Stimulated activated CD8-positive, alpha-beta memory T cell treated with anti-CD3 and anti-CD28 coated beads, Interleukin-7, amount 100 ng/mL, for 1 hour (primary cell): Measurements from ENCODE around the gene PRKCA.

Experiments used
- DNase-seq, 2 donors: peaks; one replicate each; pipeline ENCODE4 v3.0.0-alpha.2; 2020; ENCODE audit warnings: low read depth in 2 of 2

The PRKCA gene

DNA sequence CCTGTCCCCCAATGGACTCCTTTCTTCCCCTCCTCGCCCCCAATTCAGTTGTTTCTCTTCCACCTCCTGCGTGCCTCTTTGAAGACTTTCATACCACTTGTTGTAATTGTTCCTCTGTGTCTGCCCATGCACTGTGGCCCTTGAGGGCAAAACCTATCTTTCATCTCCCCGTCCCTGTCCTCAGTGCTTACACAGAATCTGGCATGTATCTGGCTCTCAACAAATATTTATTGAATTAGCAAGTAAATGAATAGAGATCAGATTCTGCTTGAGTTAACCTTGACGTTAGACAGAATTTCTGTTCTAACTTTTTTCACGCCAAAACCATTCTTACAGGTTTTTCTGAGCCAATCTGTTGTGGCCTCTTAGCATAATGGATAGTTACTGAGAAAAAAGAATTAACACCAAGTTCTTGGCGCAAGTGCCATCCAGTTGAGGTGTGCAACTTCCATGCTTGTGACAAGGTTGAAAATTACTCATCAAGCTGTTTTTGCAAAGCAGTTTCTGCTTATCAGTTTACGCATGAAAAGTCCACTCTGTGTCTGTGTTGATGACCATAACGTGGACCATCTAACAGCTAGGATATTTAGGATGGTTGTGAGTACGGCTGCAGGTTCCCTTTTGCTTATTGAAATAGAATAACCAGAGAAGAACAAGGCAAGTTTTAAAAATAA lies 215.1 kb downstream of the PRKCA start:
- no peak for DNase-seq

DNA sequence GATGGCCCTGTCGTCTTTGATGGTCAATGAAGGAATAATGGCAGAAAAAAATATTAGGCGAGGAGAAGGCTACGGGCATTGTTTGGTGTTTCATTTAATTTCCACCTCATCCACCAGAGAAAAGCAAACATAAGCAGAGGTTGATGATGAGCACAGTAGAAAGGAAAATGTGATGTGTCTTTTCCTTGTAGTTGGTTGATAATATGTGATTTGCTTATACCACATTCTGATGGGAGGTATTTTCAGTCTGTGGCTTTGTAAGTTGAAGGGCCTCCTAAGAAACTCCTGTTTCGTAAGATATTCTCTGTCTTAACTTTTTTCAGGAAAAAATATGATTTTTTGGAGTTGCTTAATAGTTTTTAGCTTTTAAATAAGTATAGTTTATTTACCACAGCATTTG lies 215.7 kb downstream of the PRKCA start:
- no peak for DNase-seq

DNA sequence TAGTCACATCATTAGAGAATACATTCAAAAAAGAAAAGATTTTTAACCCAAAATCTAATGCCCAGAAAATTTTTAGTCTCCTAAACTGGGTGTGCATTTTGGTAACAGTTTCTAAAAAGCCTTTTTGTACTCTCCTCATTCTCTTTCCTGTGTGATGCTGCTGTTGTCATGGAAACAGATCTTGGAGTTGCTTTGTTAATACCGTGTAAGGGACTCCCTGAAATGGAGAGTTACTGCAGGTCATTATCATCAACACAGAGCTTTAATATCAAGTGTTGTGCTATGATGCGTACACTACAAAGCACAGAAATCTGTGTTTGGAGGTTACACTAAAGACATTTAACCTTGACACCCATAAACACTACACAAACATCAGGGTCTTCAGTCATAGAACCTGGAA lies 216.3 kb downstream of the PRKCA start:
- DNase-seq, result no peak

GRCh38 chr17:66519154-66519553 lies 216.7 kb downstream of the PRKCA start:
- DNase-seq, result no peak

GRCh38 chr17:66520999-66521398 lies 218.6 kb downstream of the PRKCA start:
- no peak for DNase-seq

DNA sequence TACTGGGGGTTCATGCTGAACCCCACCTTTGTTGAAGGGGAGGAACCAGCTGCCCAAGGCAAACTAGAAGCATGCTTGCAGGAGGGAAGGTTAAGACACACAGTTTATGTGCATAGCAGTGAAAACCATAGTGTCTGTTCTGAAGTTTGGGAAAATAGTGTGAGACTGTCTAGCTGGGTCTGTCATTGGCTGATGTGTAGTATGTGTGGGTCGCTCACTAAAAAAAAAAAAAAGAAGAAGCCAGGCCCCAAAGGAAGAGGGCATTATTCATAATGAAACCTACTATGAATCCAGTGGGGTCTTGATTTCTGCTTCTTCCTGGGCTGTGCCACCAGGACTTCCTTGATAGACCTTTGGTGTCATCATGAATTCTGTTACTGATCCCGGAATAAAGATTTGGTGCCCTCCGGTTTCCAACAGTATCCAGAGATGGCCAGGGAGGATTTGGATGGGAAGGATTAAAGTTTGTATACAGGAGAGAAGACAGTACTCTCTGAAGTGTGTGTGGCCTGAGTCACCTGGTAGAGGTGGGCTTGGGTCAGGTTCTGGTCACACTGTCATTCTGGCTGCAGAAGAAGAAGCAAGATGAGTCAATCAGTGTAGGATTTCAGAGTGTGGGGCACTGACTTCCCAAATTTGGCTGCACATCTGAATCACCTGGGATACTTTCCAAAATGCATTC lies 220.3 kb downstream of the PRKCA start:
- DNase-seq, result no peak

GRCh38 chr17:66523378-66524200 lies 221.2 kb downstream of the PRKCA start:
- DNase-seq, result no peak

DNA sequence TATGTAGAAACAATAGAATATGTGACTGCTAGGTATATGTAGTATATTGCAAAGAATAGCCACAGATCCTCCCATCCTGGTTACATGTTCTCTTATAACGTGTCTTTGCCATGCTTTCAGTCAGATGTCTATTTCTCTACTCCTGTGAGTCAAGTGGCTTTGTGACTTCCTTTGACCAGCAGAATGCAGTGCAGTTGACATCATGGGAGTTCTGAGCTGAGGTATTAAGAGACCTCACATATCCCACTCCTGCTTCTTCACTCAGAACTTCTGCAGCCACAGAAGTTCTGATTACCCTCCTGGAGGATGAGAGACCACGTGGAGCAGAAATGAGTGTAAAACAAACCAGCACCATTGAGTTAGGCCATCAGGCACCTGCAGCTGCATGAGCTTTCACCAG lies 222.5 kb downstream of the PRKCA start:
- DNase-seq, result no peak

- DNase-seq, result no peak
These were observed 222.9 kb downstream of the PRKCA start for GRCh38 chr17:66525338-66525737.

DNA sequence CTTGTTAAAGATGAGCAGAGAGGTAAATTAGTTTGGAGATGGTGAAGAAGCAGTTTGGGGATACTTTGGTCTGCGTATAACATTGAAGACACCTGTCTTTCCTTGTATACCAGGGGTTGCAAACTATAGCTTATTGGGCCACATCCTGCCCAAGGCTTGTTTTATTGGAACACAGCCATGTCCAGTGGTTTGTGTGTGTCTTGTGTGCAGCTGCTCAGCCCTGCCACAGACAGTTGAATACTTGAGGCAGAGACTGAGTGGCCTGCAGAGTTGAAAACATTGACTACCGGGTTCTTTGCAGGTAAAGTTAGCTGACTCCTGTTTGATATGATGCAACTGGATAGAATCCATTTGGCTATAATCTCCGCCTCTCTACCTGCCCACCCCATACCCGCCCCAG lies 224.4 kb downstream of the PRKCA start:
- no peak for DNase-seq

DNA sequence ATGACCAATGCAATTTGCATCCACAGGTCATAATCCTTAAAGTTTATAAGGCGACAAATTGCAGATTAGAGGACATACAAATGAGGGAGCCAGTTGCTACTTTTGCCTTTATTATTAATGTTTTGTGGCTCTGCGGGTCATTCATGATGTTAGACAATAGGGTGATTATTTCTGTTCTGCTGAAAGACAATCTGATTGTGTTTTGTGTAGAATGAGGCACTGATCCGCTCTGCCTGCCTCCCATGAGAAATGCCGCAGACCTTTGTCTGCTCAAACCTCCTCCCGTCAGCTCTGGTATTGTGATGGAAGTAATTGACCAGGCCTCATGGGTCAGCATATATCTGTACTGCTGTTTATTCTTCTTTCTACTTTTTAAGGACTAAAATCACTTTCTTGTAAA lies 224.9 kb downstream of the PRKCA start:
- DNase-seq, result no peak

GRCh38 chr17:66531851-66532295 lies 229.5 kb downstream of the PRKCA start:
- no peak for DNase-seq

DNA sequence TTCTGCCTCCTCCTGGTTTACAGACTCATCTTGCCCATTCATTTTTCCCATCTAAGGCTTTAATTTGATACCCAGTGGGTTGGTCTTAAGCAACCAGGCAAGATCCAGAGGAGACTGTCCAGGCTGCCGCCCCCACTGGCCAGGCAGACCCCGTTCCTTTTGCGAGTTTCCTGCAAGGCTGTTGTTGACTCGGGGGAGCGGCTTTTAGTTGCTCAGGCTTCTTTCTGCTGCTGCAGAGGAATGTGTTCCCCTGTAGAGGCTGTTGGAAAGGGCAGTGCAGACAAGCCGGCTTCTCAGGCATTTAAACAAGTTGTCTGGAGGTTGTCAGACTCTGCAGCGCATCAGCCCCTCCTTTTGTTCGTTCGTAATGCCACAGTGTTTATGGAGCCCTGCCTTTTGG lies 231.2 kb downstream of the PRKCA start:
- no peak for DNase-seq

DNA sequence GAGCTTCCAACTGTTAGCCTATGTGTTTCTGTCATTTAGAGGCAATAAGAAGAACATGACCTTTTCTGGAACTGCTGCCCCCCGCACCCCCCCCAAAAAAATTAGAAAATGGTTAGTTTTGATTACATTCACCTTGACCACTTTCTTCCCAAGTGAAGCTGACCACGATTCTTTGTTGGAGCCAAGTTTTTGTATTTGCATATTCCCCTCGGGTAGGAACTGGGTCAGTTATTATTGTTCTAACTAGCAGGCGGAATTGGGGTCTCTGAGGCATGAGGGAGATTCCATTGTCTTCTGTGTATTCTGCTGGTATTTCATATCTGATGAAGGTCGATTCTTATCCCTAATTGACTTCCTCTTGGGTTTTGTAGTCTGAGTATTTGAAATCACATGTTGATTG lies 231.6 kb downstream of the PRKCA start:
- DNase-seq, result no peak

DNA sequence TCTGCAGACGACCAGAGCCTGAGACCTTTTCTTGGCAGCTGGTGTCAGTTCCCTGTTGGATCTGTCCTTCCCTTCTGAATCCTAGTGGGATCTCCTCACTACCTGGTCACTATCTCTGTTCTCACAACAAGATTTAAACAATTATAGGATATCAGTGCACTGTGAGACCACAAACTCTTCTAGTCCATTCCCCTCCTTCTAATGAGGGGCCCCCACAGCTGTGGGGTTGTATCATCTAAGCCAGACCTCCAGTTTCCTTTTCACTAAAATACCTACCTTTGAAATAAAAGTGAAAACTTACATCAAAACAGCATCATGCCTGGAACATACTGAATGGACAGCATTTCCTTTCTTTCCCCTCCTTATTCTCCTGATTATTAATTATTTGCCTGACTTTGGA lies 233.2 kb downstream of the PRKCA start:
- no peak for DNase-seq

GRCh38 chr17:66537502-66537901 lies 235.1 kb downstream of the PRKCA start:
- DNase-seq, result no peak

- no peak for DNase-seq
These were observed 236.4 kb downstream of the PRKCA start for GRCh38 chr17:66538776-66539175.

DNA sequence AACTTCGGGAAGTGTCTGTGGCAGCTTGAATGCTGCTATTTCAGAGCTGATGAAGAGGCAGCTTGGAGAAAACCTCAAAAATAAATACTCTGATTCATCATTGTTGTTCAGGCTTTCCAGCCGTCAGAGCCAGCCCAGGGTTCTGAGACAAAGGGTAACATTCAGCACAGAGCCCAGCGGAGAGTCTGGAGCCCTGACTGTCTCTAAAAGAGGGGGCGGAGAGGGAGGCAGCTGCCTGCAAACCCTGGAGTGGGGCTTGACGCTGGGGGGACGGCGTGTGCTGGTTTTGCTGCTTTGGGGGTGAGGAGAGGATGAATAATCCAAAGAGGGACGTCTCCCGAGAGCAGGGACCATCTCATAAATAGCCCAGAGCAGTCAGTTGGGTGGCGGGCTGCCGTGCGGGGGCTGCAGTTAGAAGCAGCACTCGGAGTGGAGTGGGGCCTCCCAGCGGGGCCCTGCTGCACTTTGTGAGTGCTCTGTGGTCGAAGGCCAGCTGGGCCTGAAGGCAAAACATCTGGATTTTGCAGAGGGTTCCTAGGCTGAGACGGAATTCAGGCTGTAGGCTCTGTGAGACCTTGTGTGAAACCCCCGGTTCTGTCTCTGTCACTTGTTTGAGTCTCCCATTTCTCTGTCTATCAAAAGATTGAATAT lies 237.8 kb downstream of the PRKCA start:
- no peak for DNase-seq

DNA sequence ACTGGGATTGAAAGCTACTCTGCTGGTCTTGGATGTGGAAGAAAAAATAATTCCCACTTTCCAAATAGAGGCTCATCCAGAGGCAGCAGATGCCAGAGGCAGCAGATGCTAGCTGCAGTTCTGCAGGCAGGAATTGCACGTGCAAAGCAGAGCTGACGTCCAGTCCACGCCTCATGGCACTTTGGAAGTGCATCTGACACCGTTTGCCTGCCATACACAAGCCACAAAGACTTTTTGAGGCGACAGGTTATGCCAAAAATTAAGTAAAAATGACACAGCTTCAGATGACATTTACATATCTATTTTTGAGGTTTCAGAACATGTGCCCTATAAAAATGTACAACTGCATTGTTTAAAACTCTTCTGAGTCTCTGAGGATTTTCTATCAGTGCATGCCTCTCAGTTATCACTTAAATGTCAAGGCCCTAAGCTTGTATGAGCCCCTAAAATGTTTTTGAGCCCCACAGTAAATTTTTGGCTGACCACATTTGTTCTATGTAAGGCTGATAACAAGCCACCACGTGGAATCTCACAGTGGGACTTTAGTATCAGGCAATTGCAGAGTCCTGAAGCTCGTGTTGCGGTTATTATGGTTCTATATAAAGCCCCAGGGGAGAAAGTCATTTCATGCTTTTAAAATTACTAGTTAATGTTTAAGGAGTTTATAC lies 239.2 kb downstream of the PRKCA start:
- no peak for DNase-seq

GRCh38 chr17:66542129-66542966 lies 239.9 kb downstream of the PRKCA start:
- peak in 1 of 2 donors; percentile 4 for DNase-seq
